GM10266 (cell line): ENCODE measurements around the gene DAB2IP.

Experiments
- DNase-seq: peaks from one replicate; pipeline ENCODE4 v3.0.0; 2012; ENCODE audit errors: extremely low spot score
- TF ChIP-seq, protein P1 (sequence below): IDR thresholded peaks from 2 replicates; pipeline ENCODE4 v1.5.1; 2012; ENCODE audit warnings: mild to moderate bottlenecking, low read depth; ENCODE audit not compliant: control insufficient read depth, insufficient read depth; ENCODE audit errors: missing control alignments

DAB2IP gene

DNA sequence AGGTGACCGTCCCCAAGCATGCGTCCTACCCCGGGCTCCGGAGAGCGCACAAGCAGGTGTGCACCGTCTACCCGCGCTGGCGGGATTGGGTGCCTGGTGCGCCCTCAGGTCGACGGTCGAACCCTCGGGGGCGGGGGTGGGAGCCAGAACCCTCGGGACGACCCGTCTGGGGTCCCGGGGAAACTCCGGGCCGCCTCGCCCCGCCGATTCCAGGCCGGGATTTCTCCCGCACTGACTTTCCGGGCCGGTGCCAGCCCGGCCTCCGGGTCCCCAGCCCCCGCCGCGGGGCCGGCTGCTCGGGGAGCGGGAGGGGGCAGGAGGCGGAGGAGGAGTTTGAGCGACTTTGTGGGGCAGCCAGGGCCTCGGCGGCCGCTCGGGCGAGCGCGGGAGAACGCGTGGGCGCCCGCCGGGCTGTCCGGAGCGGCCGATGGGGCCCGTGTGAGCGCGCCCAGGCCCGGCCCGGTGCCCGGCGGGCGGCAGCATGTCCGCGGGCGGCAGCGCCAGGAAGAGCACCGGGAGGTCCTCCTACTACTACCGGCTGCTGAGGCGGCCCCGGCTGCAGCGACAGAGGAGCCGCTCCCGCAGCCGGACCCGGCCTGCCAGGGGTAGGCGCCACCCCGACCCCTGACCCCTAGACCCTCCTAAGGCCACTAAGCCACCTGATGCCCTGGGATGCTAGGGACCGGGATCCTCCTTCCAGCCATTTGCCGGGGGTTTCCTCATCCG, at the start of gene DAB2IP:
DAB2IP (plus strand) TSS at position 340 of the 726 bp plus-strand sequence; CDS start at position 482, 142 bp downstream.
- TF ChIP-seq, protein P1, sequence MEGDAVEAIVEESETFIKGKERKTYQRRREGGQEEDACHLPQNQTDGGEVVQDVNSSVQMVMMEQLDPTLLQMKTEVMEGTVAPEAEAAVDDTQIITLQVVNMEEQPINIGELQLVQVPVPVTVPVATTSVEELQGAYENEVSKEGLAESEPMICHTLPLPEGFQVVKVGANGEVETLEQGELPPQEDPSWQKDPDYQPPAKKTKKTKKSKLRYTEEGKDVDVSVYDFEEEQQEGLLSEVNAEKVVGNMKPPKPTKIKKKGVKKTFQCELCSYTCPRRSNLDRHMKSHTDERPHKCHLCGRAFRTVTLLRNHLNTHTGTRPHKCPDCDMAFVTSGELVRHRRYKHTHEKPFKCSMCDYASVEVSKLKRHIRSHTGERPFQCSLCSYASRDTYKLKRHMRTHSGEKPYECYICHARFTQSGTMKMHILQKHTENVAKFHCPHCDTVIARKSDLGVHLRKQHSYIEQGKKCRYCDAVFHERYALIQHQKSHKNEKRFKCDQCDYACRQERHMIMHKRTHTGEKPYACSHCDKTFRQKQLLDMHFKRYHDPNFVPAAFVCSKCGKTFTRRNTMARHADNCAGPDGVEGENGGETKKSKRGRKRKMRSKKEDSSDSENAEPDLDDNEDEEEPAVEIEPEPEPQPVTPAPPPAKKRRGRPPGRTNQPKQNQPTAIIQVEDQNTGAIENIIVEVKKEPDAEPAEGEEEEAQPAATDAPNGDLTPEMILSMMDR, result no peak
- peak; percentile 31 for DNase-seq

DNA sequence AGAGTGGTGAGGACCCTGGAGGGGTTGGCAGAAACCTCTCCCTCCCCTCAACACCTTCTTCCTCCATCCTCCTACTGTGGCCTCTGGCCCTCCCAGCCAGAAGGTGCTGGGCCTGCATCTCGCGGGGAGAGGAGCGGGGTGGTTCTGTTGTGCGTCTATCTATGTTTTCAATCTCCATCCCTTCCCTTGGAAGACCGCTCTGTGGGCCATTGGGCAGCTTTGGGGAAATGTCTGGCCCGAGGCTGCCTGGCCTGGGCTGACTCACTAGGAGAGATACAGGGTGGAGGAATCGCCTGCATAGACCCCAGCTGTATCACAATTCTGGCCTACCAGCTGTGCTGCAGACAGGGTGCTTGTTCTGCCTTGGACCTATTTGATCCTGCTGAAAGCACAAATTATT, 48.4 kb upstream of the DAB2IP start:
- TF ChIP-seq, protein P1, result no peak
- no peak for DNase-seq

- DNase-seq, result no peak
- TF ChIP-seq, protein P1, result no peak
Observed at GRCh38 chr9:121604242-121604641, 47.2 kb upstream of the DAB2IP start.

- TF ChIP-seq, protein P1, result no peak
- DNase-seq, result no peak
Observed at GRCh38 chr9:121604654-121605053, 46.8 kb upstream of the DAB2IP start.

DNA sequence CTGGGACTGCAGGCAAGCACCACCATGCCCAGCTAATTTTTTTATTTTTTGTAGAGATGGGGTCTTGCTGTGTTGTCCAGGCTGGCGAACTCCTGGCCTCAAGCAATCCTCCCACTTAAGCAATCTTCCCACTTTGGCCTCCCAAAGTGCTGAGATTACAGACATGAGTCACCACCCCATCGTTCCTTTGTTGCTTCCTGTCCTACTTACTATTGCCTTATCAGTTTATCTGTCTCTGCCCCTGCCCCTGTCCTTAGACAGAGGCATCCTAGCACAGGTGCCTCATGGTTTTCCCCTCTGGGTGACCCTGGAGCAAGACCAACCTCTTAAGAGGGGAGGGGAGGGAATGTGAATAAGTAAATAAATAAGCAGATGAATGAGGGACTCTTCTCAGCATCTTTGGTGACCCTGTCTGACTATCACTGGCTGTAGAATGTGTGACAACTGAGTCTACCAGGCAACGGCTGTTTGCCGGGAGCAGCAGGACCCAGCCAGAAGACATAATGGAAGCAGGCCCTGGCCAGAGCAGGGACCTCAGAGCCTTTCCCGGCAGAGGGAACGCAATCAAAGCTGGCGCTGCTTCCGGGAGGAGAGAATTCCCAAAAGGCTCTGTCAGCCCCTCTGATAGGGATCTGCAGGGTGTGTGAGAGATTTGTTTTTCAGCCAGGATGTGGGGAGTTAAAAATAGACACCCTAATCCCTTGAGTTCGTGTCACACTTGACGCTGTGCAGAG, 43.8 kb upstream of the DAB2IP start:
- TF ChIP-seq, protein P1, result no peak
- no peak for DNase-seq

GRCh38 chr9:121608168-121608853, 43.1 kb upstream of the DAB2IP start:
- TF ChIP-seq, protein P1, result no peak
- no peak for DNase-seq
